OCI-LY1 (cell line): ENCODE data around the gene PAK5.

ENCODE experiments used
- EZH2 ChIP-seq: fragments of 200-600 bp; sonication (generic), shearing (Covaris generic); IDR thresholded peaks from 2 replicates; pipeline ENCODE4 v1.8.0; 2017; ENCODE audit warnings: borderline replicate concordance, mixed run types, mild to moderate bottlenecking, antibody characterized with exemption, low read length, moderate library complexity, mixed read lengths
- TF ChIP-seq, protein P1 (sequence below): fragments of 200-600 bp; sonication (generic), shearing (Covaris generic); IDR thresholded peaks from 2 replicates; pipeline ENCODE4 v1.5.1; 2017; ENCODE audit warnings: mild to moderate bottlenecking, antibody characterized with exemption, low read length, moderate library complexity, mixed read lengths

- TF ChIP-seq, protein P1, sequence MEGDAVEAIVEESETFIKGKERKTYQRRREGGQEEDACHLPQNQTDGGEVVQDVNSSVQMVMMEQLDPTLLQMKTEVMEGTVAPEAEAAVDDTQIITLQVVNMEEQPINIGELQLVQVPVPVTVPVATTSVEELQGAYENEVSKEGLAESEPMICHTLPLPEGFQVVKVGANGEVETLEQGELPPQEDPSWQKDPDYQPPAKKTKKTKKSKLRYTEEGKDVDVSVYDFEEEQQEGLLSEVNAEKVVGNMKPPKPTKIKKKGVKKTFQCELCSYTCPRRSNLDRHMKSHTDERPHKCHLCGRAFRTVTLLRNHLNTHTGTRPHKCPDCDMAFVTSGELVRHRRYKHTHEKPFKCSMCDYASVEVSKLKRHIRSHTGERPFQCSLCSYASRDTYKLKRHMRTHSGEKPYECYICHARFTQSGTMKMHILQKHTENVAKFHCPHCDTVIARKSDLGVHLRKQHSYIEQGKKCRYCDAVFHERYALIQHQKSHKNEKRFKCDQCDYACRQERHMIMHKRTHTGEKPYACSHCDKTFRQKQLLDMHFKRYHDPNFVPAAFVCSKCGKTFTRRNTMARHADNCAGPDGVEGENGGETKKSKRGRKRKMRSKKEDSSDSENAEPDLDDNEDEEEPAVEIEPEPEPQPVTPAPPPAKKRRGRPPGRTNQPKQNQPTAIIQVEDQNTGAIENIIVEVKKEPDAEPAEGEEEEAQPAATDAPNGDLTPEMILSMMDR = no peak
- no peak for TF ChIP-seq EZH2
These were observed 209.0 kb downstream of the PAK5 start for GRCh38 chr20:9629831-9630230.
